ENCODE results near the gene NEDD4L. TPM values are rescaled to one million over a fixed set of nuclear protein-coding genes. Genes with fewer than 3 reads are reported as not detected.

The NEDD4L gene
- total and polyA plus RNA-seq, 8 donors = 45.0 to 113 (median 66.4) TPM

DNA sequence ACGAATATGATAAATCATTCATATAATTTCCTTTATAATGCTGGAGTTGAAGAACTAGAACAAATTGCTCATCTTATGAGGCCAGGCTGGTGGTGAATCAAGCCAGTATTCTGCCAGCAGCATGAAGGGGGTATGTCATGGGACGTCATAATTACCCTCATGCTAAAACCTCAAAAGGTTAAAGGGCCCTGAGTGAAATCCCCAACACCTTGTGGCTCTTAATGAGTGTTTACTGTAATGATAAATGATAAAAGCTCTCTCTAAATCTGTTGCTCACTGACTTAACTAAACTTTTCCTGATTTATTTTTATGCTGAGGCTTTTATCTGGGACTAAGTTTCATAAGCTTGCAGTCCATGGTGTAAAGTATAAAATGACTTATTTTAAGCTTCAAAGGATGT lies 18.3 kb upstream of the NEDD4L start:
- 71 to 73% methylated on average over 2 of the region's 2 CpGs for WGBS, 2 donors
- no peaks in the 10 kb centered on the region for H3K27me3 ChIP-seq
- no peak for ATAC-seq
- no peaks in the 10 kb centered on the region for H3K36me3 ChIP-seq
- TF ChIP-seq, protein P1, sequence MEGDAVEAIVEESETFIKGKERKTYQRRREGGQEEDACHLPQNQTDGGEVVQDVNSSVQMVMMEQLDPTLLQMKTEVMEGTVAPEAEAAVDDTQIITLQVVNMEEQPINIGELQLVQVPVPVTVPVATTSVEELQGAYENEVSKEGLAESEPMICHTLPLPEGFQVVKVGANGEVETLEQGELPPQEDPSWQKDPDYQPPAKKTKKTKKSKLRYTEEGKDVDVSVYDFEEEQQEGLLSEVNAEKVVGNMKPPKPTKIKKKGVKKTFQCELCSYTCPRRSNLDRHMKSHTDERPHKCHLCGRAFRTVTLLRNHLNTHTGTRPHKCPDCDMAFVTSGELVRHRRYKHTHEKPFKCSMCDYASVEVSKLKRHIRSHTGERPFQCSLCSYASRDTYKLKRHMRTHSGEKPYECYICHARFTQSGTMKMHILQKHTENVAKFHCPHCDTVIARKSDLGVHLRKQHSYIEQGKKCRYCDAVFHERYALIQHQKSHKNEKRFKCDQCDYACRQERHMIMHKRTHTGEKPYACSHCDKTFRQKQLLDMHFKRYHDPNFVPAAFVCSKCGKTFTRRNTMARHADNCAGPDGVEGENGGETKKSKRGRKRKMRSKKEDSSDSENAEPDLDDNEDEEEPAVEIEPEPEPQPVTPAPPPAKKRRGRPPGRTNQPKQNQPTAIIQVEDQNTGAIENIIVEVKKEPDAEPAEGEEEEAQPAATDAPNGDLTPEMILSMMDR (IDR thresholded peaks at IDR 0.05) = no peak
- peaks cover 10 to 19% (median 18%) of the 10 kb centered on the region in 3 donors for H3K4me1 ChIP-seq
- H3K4me3 ChIP-seq = no peak overlapping the region
- FAIRE-seq = no peak
- no peaks in the 10 kb centered on the region for H3K9me3 ChIP-seq
- H3K27ac ChIP-seq = no peak overlapping the region
- DNase-seq = no peak
- intact Hi-C loops (cut with DNase I) = no loop called here

DNA sequence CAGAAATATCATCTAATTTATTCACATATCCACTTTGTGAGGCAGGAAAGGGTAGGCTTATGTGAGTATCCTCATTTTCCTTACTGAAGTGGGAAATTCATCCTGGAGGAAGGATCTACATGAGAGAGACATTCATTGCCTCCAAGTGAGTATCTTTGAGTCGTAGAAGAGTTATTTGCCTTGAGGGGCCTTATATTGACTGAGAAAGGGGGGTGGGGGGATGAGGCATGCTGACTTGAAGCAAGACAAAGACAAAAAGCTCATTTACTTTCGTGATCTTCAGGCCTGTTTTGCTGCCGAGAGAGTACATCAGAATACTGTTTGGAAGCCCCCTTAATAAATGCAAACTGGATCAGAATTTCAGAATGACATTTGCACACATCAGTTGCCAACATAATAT lies 17.6 kb upstream of the NEDD4L start:
- Histone ChIP-seq H3K27ac (no peak overlapping the region), H3K36me3 (no peaks in the 10 kb centered on the region), H3K4me1 (peaks cover 10 to 19% (median 18%) of the 10 kb centered on the region in 3 donors), H3K9me3 (no peaks in the 10 kb centered on the region), H3K4me3 (no peak overlapping the region), H3K27me3 (no peaks in the 10 kb centered on the region)
- ATAC-seq (no peak), DNase-seq (no peak), FAIRE-seq (no peak)
- intact Hi-C loops (cut with DNase I) = no loop called here
- 84% methylated on average over 3 of the region's 3 CpGs for WGBS, 2 donors
- TF ChIP-seq, protein P1 (IDR thresholded peaks at IDR 0.05) = no peak

DNA sequence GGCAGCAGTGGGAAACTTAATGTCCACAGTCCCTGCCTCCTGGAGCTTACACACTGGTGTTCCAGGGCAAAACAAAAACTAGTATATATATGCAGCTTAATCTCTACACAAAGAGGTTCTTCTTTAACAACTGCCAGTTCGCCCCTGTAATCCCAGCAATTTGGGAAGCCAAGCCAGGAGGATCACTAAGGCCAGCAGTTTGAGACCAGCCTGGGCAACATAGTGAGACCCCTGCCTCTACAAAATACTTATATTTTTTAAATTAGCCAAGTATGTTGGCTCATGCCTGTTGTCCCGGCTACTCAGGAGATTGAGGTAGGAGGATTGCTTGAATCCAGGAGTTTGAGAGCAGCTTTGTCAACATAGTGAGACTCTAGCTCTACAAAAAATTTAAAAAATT lies 17.2 kb upstream of the NEDD4L start:
- intact Hi-C loops (cut with DNase I) = no loop called here
- peaks cover 10 to 19% (median 18%) of the 10 kb centered on the region in 3 donors for H3K4me1 ChIP-seq
- H3K9me3 ChIP-seq = no peaks in the 10 kb centered on the region
- TF ChIP-seq, protein P1 (IDR thresholded peaks at IDR 0.05) = no peak
- H3K27me3 ChIP-seq = no peaks in the 10 kb centered on the region
- no peaks in the 10 kb centered on the region for H3K36me3 ChIP-seq
- WGBS, 2 donors = 45 to 50% methylated on average over 2 of the region's 2 CpGs
- no peak overlapping the region for H3K4me3 ChIP-seq
- ATAC-seq (no peak), FAIRE-seq (no peak), DNase-seq (no peak)
- H3K27ac ChIP-seq = no peak overlapping the region

DNA sequence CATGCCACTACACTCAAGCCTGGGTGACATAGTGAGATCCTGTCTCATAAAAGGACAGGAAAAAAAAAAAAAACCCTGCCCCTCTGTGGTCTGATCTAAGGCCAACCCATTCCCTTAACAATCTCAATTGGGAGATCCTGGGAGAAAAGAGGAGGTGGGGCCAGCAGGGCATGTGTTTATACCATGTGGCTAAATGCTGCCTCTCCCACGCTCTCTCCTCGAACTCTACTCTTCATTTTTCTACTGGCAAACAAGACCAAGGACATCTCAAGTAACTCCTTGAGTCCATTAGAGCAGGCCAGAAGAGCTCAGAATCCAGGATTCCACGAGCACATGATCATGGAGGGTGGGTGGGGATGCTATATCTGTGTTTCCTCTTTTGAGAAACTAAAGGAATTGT lies 16.7 kb upstream of the NEDD4L start:
- Histone ChIP-seq H3K36me3 (no peaks in the 10 kb centered on the region), H3K4me1 (peaks cover 10 to 19% (median 18%) of the 10 kb centered on the region in 3 donors), H3K9me3 (no peaks in the 10 kb centered on the region), H3K27me3 (no peaks in the 10 kb centered on the region), H3K27ac (no peak overlapping the region), H3K4me3 (no peak overlapping the region)
- intact Hi-C loops (cut with DNase I) = no loop called here
- no peak for FAIRE-seq
- WGBS, 2 donors = 42 to 55% methylated on average over 3 of the region's 3 CpGs
- TF ChIP-seq, protein P1 (IDR thresholded peaks at IDR 0.05) = no peak
- DNase-seq = peak in 1 of 6 donors; percentile 23
- ATAC-seq = peak; percentile 55 to 80 (median 68)

DNA sequence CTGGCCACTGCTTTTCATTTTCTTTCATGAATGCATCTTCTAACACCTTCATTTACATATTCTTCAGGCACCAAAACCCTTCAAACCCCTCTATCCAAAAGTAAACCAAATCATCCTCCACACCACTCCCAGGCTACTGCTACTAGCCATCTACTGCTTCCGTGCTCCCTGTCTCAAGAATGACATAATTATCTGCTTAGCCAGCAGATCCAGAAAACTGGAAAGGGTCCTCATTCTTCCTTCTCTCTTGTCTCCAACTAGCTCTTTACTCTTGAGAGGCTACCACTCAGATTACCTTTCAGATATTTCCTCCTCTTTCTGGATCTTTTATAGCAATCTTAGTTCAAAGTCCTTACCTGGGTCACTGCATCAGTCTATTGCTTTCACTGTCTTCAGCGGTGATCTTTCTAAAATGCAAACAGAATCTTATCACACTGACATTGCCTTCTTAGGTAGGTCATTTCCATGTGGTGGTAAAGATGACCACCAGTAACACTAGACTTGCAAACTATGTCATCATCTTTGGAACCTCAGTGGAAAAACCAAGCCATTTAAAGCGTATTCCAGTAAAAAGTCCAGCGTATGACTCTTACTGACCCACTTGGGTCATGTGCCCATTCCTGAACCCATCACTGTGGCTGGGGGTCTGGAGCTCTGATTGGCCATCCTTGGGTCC lies 15.8 kb upstream of the NEDD4L start:
- ATAC-seq = no peak
- WGBS, 2 donors = 93 to 95% methylated on average over 4 of the region's 4 CpGs

More for the DNA sequence above, 15.8 kb upstream of the NEDD4L start:
- TF ChIP-seq, protein P1 (IDR thresholded peaks at IDR 0.05) = no peak
- FAIRE-seq (no peak), DNase-seq (no peak)
- no peaks in the 10 kb centered on the region for H3K36me3 ChIP-seq
- intact Hi-C loops (cut with DNase I) = no loop called here
- no peaks in the 10 kb centered on the region for H3K9me3 ChIP-seq
- peaks cover 10 to 18% (median 17%) of the 10 kb centered on the region in 3 donors for H3K4me1 ChIP-seq
- H3K27me3 ChIP-seq = no peaks in the 10 kb centered on the region
- no peak overlapping the region for H3K4me3 ChIP-seq
- no peak overlapping the region for H3K27ac ChIP-seq

Measured in pancreas (tissue), 10 donors.